ENCODE results near the gene OR4C13.
"Not testable (repeated sequence)": the region's sequence is repeated elsewhere in the genome, so short reads cannot be mapped to it uniquely, and the experiment has no call there.

OR4C13 gene

GRCh38 chr11:49952091-49952490 is at the start of gene OR4C13:
Gene OR4C13, plus strand, starts transcription at chr11:49952391. Its CDS starts 32 bp downstream, at chr11:49952423.
- no peak for DNase-seq (ENCODE audit: low spot score)

DNA sequence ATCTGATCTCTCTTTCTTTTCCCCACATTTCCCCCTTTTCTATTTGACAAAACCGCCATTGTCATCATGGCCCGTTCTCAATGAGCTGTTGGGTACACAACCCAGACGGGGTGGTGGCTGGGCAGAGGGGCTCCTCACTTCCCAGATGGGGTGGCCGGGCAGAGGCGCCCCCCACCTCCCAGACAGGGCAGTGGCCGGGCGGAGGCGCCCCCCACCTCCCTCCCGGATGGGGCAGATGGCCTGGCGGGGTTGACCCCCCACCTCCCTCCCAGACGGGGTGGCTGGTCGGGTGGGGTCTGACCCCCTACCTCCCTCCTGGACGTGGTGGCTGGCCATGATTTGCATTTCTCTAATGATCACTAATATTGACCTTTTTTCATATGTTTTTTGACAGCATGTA is 40.7 kb upstream of the OR4C13 start:
- not testable (repeated sequence) for DNase-seq (ENCODE audit: low spot score)

DNA sequence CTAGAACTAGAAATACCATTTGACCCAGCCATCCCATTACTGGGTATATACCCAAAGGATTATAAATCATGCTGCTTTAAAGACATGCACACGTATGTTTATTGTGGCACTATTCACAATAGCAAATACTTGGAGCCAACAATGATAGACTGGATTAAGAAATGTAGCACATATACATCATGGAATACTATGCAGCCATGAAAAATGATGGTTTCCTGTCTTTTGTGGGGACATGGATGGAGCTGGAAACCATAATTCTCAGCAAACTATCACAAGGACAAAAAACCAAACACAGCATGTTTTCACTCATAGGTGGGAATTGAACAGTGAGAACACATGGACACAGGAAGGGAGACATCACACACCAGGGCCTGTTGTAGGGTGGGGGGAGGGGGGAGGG is 3.5 kb upstream of the OR4C13 start:
- DNase-seq (ENCODE audit: low spot score), result not testable (repeated sequence)

DNA sequence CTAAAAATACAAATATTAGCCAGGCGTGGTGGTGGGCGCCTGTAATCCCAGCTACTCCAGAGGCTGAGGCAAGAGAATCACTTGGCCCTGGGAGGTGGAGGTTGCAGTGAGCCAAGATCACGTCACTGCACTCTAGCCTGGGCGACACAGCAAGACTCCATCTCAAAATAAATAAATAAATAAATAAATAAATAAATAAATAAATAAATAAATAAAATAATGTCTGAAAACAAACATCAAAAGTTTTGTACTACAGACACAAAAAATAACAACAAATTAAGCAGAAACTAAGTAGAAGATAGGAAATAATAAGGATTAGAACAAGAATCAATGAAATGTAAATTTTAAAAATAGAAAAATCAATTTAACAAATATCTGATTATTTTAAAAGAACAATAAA is 21.2 kb downstream of the OR4C13 start:
- not testable (repeated sequence) for DNase-seq (ENCODE audit: low spot score)

GRCh38 chr11:49982435-49982834 is 30.2 kb downstream of the OR4C13 start, which contains the start of gene OR4C12:
Gene OR4C12, minus strand, starts transcription at chr11:49982535. Its CDS starts 34 bp downstream, at chr11:49982501.
- not testable (repeated sequence) for DNase-seq (ENCODE audit: low spot score)

GRCh38 chr11:49995565-49995964 is 43.4 kb downstream of the OR4C13 start:
- DNase-seq (ENCODE audit: low spot score), result peak; percentile 81
